GM21528 (cell line): ENCODE data around the gene FAM222A.

Experiments used
- ATAC-seq: cut with Tn5 transposase; IDR thresholded peaks from one replicate; pipeline ENCODE4 v1.9.1; 2021; ENCODE audit warnings: mild to moderate bottlenecking, moderate library complexity; ENCODE audit not compliant: unreplicated experiment, low FRiP score

The FAM222A gene

DNA sequence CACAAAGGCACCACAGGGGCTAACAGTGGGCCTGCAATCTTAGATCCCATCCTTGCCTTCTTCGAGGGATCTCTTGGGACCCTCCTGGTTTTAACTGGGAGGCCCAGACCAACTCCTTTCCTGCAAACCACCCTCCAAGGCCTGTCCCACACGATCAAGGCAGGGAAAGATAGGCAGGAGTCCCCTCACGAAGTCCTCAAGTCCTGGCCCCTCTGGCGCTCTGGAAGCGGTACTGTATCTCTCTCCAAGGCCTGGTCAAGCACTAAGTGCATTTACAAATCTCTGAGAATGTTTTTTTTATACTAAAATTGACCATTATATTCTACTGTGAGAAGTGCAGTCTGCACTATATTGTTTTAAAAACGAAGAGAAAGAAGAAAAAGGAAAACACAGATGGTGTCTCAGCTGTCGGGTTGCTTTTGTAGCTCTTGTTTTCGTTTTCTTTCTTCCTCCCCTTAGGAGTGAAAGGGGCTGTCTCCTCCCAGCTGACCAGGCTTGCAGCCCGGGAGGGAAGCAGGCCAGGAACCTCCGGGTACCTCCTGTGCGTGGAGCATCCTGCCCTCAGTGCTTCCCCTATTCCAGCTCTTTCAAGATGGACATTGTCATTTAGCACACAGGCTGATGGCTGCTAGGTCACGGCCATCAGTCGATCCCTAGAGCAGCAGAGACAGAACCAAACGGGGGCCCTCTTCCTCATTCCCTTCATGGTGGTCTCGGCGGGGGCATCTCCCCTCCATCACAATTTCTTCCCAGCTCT is 56.7 kb downstream of the FAM222A start:
- ATAC-seq: no peak

DNA sequence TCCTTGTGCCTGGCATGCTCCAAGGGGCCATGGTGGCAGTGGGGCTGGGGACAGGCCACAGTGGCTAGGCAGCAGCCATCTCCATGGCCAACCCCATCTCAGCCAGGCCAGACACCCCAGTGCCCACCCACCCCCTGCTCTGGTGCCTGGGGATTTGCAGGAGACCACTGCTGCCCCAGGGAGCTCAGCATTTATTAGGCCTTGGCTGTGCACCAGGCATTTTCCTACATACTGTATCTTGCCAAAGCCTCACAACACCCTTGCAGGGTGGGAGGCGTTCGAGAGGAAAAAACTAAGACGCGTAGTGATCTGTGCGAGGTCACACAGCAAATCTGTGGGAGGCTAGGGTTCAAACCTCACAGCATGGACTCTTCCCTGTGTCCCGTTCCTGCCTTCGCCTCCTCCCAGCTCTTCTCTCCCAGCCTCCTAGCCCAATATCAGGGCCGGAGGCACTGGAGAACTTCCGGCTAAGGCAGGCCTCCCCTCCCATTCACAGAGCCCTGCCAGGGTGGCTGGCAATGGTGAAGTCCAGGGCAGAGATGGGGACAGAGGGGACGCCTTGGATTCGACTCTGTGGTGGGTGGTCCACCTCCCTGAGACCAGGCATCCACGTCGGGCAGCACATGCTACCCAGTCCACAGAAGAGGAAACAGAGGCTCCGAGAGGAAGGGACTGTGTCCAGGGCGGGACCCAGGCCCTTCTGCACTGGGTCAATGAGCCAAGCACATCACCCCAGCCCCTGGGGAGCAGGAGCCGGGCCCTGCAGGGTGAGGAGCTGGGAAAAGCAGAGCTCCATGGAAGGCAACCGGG is 57.4 kb downstream of the FAM222A start:
- no peak for ATAC-seq

DNA sequence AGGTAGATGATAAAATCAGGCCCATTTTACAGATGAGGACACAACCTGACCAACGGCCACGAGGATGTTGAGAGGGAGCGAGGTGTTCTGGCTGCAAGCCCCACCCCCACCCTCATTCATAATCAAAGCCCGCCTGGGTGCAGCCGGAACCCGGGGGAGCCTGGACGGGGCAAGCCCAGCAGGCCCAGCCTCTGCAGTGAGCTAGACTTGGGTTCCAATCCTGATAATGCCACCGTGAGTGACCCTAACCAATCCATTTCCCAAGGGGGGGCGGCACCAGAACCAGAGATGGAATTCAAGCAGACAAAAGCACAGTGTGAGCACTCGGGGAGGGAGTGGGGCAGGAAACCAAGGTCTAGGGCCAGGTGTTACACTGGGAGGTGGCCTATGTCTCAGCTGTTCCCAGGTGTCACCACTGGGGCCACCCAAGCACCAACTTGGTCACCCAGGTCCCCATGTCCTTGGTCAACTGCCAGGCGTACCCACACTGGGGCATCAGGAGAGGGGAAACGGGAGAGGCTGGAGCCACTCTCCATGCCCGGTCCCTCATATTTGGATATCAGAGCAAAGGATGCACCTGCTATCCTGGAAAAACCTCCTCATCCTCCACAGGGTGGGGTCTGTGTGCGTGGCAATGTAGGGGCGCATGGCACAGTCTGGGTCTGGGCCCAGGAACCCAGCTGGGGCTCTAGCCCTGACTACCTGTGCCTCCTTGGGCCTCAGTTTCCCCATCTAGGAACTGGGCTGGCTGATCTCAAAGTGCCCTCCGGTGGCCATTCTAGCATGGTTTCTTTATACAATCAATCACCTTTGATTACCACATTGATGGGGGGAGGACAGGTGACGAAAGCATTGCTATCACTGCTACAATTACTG is 58.4 kb downstream of the FAM222A start:
- no peak for ATAC-seq

DNA sequence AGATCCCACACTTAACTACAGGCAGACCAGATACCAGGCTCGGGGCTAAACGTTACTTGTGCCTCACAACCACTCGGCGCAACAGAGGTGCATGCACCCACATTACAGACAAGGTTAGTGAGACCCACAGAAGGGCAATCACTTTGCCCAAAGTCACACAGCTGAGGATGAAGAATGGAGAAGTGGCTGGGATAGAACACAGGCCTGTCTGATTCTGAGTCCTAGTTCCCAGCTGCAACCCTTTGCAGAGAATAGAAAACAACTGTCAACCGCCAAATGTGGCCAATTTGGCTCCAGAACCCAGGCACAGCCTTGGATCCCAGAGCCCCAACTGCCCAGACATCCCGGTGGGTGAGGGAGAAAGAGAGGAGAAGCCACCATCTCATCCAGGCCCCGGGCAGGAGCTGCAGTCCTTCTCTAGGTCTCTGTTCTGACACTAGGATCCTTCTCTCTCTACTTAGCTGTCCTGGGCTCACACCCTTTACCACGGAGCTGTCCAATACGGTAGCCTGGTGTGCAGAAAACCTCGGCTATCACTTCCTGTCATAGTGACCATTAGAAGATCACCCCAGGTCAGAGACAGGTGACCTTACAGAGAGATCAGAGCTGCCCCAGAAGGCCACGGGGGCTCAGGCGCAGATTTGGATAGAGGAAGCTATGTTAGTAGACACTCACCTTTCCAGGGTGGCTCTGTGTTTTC is 59.1 kb downstream of the FAM222A start:
- no peak for ATAC-seq

DNA sequence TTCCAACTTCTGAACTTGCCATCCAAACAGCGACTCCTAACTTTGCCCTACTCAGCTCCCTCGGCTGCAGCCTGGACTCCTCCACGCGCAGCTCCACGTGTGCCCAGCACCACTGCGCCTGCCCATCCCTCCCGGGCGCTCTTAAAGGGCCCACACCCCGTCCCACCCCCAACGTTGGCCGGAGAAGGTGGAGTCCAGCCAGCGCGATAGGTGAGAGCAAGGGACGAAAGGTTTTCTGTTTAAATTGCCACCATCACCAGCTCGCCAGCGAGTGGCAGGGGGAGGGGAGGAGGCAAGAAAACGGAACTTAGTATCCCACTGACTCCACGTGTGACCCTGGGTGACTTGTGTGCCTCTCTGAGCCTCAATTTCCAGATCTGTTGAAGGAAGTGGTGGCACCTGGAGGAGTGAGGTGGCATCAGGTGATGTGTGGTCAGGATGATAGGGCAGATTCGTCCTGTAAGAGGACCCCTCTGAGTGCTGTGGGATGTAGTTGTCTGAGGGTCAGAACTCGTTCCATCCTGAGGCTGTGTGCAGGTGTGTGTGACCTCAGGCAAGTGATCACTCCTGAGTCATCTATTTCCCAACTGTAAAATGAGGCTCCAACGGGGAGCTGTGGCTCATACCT is 59.9 kb downstream of the FAM222A start:
- no peak for ATAC-seq

DNA sequence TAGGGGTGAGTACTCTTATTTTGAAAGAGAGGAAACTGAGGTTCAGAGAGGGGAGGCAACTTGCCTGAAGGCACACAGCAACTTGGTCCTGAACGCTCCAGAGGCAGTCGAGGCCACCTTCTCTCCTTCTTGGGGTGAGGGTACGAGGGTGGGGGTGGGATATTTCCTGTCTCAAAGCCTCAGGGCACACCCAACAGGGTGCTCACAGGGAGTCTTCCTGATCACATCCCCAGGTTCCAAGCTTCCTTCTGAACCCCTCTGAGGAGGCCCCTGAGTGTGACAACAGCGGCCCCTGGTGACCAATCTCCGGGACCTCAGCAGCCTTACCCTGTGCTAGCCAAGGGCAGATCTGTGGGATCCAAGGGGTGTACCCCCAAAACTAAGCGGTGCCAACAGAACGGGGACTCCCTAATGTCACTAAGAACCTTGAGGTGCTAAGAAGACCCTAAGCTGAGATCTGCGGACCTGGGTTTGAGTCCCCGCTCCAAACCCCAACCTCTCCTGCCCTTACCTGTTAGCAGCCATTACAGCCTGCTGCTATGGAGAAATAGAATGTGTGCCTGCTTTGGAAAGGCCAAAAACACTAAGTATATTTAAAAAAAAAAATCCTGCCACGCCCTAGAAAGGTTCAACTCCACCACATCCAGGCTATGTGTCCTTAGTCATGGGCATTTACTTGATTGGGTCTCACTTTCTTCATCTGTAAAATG is 61.7 kb downstream of the FAM222A start:
- ATAC-seq: no peak

DNA sequence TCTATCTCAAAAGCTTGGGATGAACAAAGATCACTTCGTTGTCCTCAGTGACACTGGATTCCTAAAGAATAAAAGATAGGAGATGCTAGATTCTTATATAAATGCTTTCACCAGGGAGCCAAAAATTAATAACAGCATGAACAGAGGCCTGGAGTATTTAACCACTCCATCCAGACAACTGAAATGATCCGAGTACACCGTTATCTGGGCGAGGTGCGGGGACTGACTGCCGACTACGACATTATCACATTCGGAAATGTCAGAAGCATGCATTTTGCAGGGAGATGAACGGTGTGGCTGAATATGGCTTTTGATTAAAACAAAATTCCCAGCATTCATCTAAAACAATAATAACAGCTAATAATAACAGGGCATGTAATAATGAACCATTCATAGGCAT is 63.0 kb downstream of the FAM222A start:
- no peak for ATAC-seq

DNA sequence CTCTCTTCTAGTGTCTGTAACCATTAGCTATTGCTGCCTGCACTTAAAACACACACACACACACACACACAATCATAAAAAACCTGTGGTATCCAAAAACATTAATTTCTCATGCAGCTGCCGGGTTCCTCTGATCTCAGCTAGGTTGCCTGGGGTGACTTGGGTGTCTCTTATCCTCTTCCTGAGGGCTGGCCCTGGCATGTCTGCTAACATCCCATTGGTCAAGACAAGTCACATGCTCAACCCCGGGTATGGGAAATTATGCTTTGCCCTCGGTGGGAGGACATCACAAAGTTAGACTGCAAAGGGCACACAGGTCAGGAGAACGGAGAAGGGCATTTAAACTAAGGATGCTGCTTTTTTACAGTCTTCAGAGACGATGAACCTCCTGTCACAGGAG is 63.9 kb downstream of the FAM222A start:
- ATAC-seq: no peak

DNA sequence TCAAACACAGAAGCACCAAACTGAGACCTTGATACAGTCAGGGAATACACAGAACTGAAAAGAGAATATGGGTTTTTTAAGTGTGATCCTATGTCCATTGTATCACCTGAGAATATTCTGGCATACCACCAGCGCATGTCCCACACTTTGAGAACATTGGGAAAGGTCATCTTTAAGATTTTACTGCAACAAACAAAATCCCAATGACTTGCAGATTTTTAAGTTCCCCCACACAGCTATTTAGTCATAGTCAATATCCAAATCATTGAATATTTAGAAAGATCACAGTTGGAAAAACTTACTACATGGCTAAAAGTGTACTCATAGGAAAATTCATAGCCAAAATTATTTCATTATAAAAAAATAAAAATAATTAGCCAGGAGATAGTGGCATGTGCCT is 65.1 kb downstream of the FAM222A start:
- ATAC-seq: no peak

DNA sequence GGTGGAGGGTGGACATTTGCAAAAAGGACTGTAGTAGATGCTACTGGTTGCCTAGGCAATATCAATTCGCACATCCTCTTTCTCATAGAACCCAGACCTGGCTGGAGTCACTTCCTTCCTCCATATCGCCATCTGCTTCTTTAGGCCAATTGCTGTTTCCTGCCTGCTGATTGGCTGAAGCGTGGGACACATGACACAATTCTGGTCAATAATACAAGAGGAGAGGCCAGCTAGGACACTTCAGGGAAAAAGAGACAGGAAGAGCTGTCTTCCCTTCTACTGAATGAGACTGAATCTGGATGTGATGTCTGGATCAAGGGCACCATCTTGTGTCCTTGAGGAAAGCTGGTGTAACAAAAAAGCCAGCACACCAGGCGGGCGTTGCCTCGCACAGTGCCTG is 65.8 kb downstream of the FAM222A start:
- no peak for ATAC-seq

DNA sequence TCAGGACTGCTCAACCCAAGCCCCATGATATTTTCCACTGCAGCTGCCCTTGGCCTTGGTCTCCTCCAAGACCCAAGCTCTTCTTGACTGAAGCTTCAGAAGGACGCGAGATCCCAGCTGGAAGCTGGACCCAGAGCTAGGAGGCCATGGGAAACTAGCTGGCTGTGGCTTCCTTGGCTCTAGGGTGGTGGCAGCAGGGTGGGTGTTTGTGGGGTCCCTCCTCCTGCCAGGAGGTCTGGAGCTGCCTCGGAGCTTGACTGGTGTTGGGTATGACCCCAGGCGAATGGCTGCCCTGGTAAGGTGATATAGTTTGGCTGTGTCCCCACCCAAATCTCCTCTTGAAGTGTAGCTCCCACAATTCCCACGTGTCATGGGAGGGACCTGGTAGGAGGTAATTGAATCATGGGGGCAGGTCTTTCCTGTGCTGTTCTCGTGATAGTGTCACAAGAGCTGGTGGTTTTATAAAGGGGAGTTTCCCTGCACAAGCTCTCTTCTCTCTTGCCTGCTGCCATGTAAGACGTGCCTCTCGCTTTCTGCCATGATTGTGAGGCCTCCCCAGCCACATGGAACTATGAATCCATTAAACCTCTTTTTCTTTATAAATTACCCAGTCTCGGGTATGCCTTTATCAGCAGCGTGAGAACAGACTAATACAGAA is 68.2 kb downstream of the FAM222A start:
- no peak for ATAC-seq

DNA sequence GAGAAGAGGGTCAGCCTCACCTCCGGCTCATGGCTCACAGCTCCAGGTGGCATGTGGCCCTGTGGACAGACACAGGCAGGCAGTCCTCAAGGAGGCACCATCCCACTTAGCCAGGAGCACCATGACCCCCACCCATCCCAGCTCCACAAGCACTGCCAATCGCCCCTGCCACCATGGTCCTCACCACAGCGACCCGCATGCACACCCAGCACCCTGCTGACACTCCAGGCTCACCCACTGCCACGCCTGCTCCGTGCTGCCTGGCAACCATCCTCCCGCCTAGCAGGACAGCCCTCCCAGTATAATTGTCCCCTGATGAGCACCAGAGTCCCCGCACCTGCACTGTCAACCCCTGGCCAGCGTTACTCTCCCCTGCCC is 68.7 kb downstream of the FAM222A start:
- ATAC-seq: no peak

DNA sequence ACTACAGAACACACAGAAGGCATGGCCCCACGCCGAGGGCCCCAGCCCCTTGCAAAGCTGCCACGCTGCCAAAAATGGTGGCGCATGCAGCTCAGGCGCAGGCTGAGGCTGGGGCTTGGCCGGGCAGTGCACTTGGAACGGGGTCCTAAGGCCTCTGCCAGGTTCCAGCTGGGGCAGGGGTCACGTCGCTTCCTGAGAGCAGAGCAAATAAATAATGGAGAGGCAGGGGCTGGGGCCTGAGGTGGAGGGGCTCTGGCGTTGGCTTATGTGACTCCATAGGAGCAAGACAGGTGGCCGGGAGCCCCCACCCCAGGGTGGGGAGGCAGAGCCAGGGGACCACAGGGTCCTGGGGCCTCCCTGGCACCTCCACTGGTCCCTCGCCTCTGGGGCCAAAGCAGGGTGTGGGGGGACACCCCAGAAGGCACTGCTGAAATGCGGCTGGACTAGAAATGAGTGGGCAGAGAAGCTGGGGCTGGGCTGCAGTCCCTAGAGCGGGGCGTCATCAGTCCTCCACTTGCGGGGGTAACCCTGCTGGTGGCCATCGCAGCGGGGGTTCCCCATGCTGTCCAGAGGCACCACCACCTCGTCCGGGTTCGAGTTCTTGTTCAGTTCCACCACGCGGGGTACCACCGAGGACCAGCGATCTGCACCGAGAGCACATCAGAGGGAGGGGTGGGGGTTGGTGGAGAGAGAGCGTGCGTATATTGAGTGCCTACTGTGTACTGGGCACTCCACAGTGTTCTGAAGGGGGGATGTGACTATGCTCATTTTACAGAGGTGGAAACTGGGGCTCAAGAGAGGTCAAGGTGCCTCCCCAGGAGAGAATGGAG is 69.7 kb downstream of the FAM222A start:
- ATAC-seq: no peak

DNA sequence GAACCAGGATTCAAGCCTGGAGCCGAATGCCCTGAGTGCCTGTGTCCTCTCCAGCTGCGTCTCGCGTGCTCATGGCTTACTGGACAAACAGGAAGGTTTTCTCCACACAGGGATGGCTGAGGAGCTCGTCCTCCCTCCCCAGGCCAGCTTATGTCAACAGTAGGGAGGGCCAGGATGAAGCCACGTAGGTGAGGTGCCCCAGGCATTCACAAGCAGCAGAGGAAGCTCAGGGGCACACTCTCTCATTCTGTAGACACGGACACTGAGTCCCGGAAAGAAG is 70.3 kb downstream of the FAM222A start:
- ATAC-seq: no peak

DNA sequence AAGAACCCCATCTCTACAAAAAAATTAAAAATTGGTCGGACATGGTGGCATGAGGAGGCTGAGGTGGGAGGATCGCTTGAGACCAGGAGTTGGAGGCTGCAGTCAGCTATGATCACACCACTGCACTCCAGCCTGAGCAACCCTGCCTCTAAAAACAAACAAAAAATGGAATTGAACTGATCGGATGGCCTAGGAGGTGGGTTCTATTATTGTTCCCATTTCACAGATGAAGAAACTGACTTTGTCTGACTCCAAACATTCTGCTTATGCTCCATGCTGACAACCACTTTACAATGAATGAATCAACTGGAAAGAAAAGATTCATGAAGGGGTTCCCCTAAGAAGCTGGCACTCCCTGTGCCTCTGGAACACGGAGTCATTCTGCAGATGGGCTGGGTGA is 72.2 kb downstream of the FAM222A start:
- no peak for ATAC-seq

DNA sequence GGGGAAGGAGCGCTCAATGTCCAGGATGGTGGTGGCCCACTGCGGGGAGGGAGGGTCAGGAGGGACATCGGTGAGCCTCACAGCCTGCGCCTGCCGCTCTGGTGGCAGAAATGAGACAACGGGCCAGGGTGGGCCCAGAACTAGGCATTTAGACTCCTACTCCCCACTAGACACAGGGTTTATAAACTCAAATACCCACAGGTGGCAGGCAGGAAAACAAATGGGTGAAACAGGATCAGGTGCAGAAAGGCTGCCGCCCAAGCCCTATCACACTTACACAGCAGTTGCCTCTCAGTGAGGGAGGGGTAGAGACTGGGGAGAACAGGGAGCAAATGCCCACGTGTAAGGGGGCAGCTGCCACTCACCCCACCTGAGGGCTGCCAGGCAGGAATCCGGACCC is 73.2 kb downstream of the FAM222A start:
- no peak for ATAC-seq

DNA sequence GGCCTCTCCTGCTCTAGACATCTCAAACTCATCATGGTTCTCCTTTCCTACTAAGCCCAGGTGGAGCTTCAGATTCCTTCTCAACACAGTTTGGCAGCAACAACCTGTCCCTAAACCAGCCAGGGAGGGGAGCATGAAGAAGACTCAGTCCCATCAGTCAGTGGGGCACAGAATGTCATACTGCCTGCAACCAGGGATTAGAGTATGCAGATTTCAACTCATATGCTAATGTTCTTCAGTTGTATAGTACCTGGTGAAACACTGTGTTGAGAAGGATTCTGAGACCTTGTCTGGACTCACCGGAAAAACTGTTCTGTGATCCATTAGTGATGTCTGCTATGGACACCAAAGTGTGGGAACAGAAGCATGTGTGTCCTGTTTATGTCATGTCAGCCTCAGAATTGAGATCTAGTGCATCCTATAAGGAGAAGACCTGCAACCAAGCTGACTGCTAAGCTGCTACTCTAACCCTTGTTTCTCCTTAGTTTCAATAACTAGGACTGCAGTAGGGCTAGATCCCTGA is 76.0 kb downstream of the FAM222A start:
- ATAC-seq: no peak

DNA sequence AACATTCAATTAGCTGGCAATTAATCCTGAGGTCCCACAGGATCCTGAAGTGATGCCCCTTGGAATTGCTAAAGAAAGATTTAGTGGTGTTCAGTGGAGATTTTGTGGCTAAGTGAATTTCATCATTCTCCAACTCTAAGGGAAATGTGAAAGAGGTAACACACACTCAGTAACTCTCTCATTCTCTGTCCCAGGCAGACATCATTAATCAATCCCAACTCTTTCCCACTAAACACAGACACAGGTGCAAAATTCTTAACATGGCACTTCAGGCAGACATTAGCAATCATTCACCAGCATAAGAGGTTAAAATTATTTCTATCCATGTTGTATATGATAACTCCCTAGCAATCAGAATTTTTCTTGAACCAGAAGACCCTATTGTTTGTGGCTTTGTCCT is 79.4 kb downstream of the FAM222A start:
- ATAC-seq: no peak
